HG03097 (cell line): ENCODE data around the gene SUB1.
A peak's percentile ranks its signal among the peaks of the same experiment; 100 is the strongest.
"Not testable (repeated sequence)": the region's sequence is repeated elsewhere in the genome, so short reads cannot be mapped to it uniquely, and the experiment has no call there.

Experiments
- ATAC-seq: cut with Tn5 transposase; IDR thresholded peaks from one replicate; pipeline ENCODE4 v1.9.1; 2021; ENCODE audit not compliant: unreplicated experiment, low FRiP score

Gene SUB1

GRCh38 chr5:32598260-32598937, 13.0 kb downstream of the SUB1 start:
- no peak for ATAC-seq

GRCh38 chr5:32598997-32599549, 13.7 kb downstream of the SUB1 start:
- ATAC-seq = no peak

GRCh38 chr5:32600054-32600622, 14.8 kb downstream of the SUB1 start:
- no peak for ATAC-seq

GRCh38 chr5:32601623-32602295, 16.4 kb downstream of the SUB1 start:
- ATAC-seq = no peak

GRCh38 chr5:32602906-32603305, 17.5 kb downstream of the SUB1 start:
- no peak for ATAC-seq

- ATAC-seq = no peak
Measured at GRCh38 chr5:32604800-32605765, 19.7 kb downstream of the SUB1 start.

- ATAC-seq = no peak
Measured at GRCh38 chr5:32605766-32606152, 20.4 kb downstream of the SUB1 start.

- no peak for ATAC-seq
Measured at GRCh38 chr5:32612134-32612888, 27.0 kb downstream of the SUB1 start.

- peak; percentile 76 for ATAC-seq
Measured at GRCh38 chr5:32613050-32613672, 27.8 kb downstream of the SUB1 start.

- no peak for ATAC-seq
Measured at GRCh38 chr5:32615236-32615635, 29.9 kb downstream of the SUB1 start.

- no peak for ATAC-seq
Measured at GRCh38 chr5:32618962-32619361, 33.6 kb downstream of the SUB1 start.

- ATAC-seq = no peak
Measured at GRCh38 chr5:32621256-32621655, 35.9 kb downstream of the SUB1 start.

GRCh38 chr5:32625106-32625505, 39.7 kb downstream of the SUB1 start:
- no peak for ATAC-seq

- no peak for ATAC-seq
Measured at GRCh38 chr5:32625547-32625946, 40.2 kb downstream of the SUB1 start.

- no peak for ATAC-seq
Measured at GRCh38 chr5:32627219-32627870, 42.0 kb downstream of the SUB1 start.

GRCh38 chr5:32628049-32628844, 42.9 kb downstream of the SUB1 start:
- no peak for ATAC-seq

- ATAC-seq = no peak
Measured at GRCh38 chr5:32630867-32631491, 45.6 kb downstream of the SUB1 start.

GRCh38 chr5:32633017-32633416, 47.7 kb downstream of the SUB1 start:
- not testable (repeated sequence) for ATAC-seq
